B cell (primary cell): ENCODE results near the gene LILRA6.

Source experiments
- EZH2 ChIP-seq: IDR thresholded peaks from 2 replicates; pipeline ENCODE4 v1.6.1; 2012; ENCODE audit warnings: borderline replicate concordance, low read depth, mild to moderate bottlenecking, moderate library complexity, low read length; ENCODE audit not compliant: insufficient read depth, poor library complexity, severe bottlenecking
- TF ChIP-seq, protein P1 (sequence below): fragments of 200-600 bp; IDR thresholded peaks from one replicate; pipeline ENCODE4 v1.8.0; 2022; ENCODE audit warnings: antibody characterized with exemption, mild to moderate bottlenecking

DNA sequence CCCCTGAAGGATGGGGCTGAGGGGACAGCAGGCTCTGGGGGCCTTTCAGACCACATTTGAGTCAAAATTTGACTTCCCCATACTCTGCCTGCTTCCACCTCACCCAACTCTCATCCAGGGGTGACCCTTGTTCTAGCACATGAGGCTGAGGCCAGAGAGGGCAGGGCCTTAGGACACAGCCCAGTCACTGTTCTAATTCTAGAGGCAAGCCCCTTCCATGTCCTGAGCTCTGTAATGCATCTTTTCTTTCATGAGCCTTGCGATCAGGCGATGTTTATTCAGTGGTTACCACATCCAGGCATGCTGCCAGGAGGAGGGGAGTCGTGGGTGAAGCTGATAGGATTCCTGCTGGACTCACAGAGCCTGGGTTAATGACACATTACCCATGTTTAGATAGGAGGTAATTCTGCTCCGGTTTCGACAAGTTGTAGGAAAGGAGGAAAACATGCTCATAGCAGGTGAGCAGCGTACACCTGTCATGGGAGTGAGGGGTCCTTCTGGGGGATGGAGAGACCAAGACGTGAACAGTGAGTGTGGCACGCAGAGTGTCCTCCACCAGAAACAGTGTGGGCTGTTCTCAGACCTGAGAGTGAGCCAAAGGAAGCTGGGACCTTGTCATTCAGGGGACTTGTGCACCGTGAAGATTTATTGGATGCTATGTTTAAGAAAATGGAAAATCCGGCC lies 32.6 kb downstream of the LILRA6 start:
- no peak for TF ChIP-seq EZH2
- TF ChIP-seq, protein P1, sequence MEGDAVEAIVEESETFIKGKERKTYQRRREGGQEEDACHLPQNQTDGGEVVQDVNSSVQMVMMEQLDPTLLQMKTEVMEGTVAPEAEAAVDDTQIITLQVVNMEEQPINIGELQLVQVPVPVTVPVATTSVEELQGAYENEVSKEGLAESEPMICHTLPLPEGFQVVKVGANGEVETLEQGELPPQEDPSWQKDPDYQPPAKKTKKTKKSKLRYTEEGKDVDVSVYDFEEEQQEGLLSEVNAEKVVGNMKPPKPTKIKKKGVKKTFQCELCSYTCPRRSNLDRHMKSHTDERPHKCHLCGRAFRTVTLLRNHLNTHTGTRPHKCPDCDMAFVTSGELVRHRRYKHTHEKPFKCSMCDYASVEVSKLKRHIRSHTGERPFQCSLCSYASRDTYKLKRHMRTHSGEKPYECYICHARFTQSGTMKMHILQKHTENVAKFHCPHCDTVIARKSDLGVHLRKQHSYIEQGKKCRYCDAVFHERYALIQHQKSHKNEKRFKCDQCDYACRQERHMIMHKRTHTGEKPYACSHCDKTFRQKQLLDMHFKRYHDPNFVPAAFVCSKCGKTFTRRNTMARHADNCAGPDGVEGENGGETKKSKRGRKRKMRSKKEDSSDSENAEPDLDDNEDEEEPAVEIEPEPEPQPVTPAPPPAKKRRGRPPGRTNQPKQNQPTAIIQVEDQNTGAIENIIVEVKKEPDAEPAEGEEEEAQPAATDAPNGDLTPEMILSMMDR: no peak
